Upper lobe of left lung (tissue), 6 donors: ENCODE results near the gene SLC5A1. TPM values are rescaled to one million over a fixed set of nuclear protein-coding genes. Genes with fewer than 3 reads are reported as not detected.

Source experiments
- ATAC-seq, 2 donors: fragments of 200-7000 bp; cut with Tn5 transposase; one replicate each; pipeline ENCODE4 v1.9.1; 2022; ENCODE audit warnings: mild to moderate bottlenecking in 2 of 2, moderate library complexity in 2 of 2; ENCODE audit not compliant: low FRiP score in 2 of 2
- DNase-seq, 2 donors: peaks; one replicate each; pipeline ENCODE4 v3.0.0-alpha.2; 2019 to 2020
- H3K27ac ChIP-seq, 4 donors: fragments of 200-600 bp; sonication (generic); one replicate each; pipeline ENCODE4 v1.5.1; 2016 to 2019
- H3K27me3 ChIP-seq, 4 donors: fragments of 200-600 bp; sonication (generic); one replicate each; pipeline ENCODE4 v1.5.1; 2017 to 2019
- H3K36me3 ChIP-seq, 4 donors: fragments of 200-600 bp; sonication (generic); one replicate each; pipeline ENCODE4 v1.5.1; 2016 to 2019
- H3K4me1 ChIP-seq, 4 donors: fragments of 200-600 bp; sonication (generic); one replicate each; pipeline ENCODE4 v1.5.1; 2018 to 2019
- H3K4me3 ChIP-seq, 4 donors: fragments of 200-600 bp; sonication (generic); one replicate each; pipeline ENCODE4 v1.5.1; 2017 to 2019; ENCODE audit warnings: mild to moderate bottlenecking in 2 of 4, moderate library complexity in 1 of 4
- H3K9me3 ChIP-seq, 4 donors: fragments of 200-600 bp; sonication (generic); one replicate each; pipeline ENCODE4 v1.5.1; 2018 to 2019
- CTCF ChIP-seq, 6 experiments: fragments of 450-650 bp in 4 of 6; fragments of 200-600 bp in 2 of 6; sonication (generic) in 2 of 6; IDR thresholded peaks; one replicate each; pipeline ENCODE4 v1.5.1; 2016 to 2019; ENCODE audit warnings: antibody characterized with exemption in 6 of 6
- EP300 ChIP-seq, 4 donors: sonication (generic); formaldehyde crosslinking; IDR thresholded peaks; one replicate each; pipeline ENCODE4 v1.5.1; 2017; ENCODE audit warnings: antibody characterized with exemption in 4 of 4, control low read depth in 2 of 4
- POLR2A ChIP-seq, 4 donors: fragments of 450-650 bp; IDR thresholded peaks; one replicate each; pipeline ENCODE4 v1.5.1; 2016 to 2017; ENCODE audit warnings: antibody characterized with exemption in 4 of 4, mild to moderate bottlenecking in 2 of 4
- POLR2AphosphoS5 ChIP-seq, 2 donors: sonication (generic); formaldehyde crosslinking; IDR thresholded peaks; one replicate each; pipeline ENCODE4 v1.5.1; 2017; ENCODE audit warnings: antibody characterized with exemption in 2 of 2
- WGBS, 2 donors: methylation state at CpG; one replicate each; pipeline ENCODE4 v1.1.5; 2017 to 2018; 5-methylcytosine and 5-hydroxymethylcytosine counted together
- total RNA-seq, 6 donors: library from RNA; depleted of rRNA in 4 of 6; stranded (reverse); fragments of >200 nt in 4 of 6; gene quantifications; one replicate each; pipeline versions ENCODE4 v1.1.0 to v1.2.1, GENCODE V29; 2016 to 2021
- donor health status: DM: no; HTN: no; CAD: no; lungs with moderate emphysema.
- donor health status: DM: no; HTN: yes; CAD: no; lungs with severe emphysema.

SLC5A1 gene
- total RNA-seq, 6 donors from 2014 or later: 1.1 to 10.0 (median 2.0) TPM; not detected in 1

GRCh38 chr22:32100711-32101110 is 57.6 kb downstream of the SLC5A1 start:
- H3K27me3 ChIP-seq: no peaks in the 10 kb centered on the region
- no peak overlapping the region for H3K27ac ChIP-seq
- H3K36me3 ChIP-seq: no peaks in the 10 kb centered on the region
- no peaks in the 10 kb centered on the region for H3K4me1 ChIP-seq
- no peak for ATAC-seq
- no peaks in the 10 kb centered on the region for H3K9me3 ChIP-seq
- no peak overlapping the region for H3K4me3 ChIP-seq
- TF ChIP-seq CTCF (IDR thresholded peaks at IDR 0.05): no peak
- no peak for TF ChIP-seq POLR2A (IDR thresholded peaks at IDR 0.05)
- TF ChIP-seq EP300 (IDR thresholded peaks at IDR 0.05): no peak
- TF ChIP-seq POLR2AphosphoS5 (IDR thresholded peaks at IDR 0.05): no peak
- DNase-seq: no peak
- WGBS, 2 donors: 22 to 40% methylated on average over 1 of the region's 1 CpG

GRCh38 chr22:32103658-32104315 is 60.7 kb downstream of the SLC5A1 start:
- no peak overlapping the region for H3K4me3 ChIP-seq
- DNase-seq (no peak), ATAC-seq (no peak)
- no peaks in the 10 kb centered on the region for H3K9me3 ChIP-seq
- H3K4me1 ChIP-seq: no peaks in the 10 kb centered on the region
- 38 to 50% methylated on average over 2 of the region's 2 CpGs for WGBS, 2 donors
- H3K27ac ChIP-seq: no peak overlapping the region
- H3K27me3 ChIP-seq: no peaks in the 10 kb centered on the region
- TF ChIP-seq CTCF (IDR thresholded peaks at IDR 0.05) (peak in 4 of 6 experiments; percentile 22 to 43 (median 30)), EP300 (IDR thresholded peaks at IDR 0.05) (no peak), POLR2A (IDR thresholded peaks at IDR 0.05) (no peak), POLR2AphosphoS5 (IDR thresholded peaks at IDR 0.05) (no peak)
- H3K36me3 ChIP-seq: no peaks in the 10 kb centered on the region

- Histone ChIP-seq H3K36me3 (no peaks in the 10 kb centered on the region), H3K9me3 (no peaks in the 10 kb centered on the region), H3K27me3 (no peaks in the 10 kb centered on the region), H3K27ac (no peak overlapping the region), H3K4me1 (no peaks in the 10 kb centered on the region), H3K4me3 (no peak overlapping the region)
- no peak for TF ChIP-seq CTCF (IDR thresholded peaks at IDR 0.05)
- TF ChIP-seq POLR2A (IDR thresholded peaks at IDR 0.05): no peak
- no peak for TF ChIP-seq EP300 (IDR thresholded peaks at IDR 0.05)
- TF ChIP-seq POLR2AphosphoS5 (IDR thresholded peaks at IDR 0.05): no peak
- DNase-seq: no peak
- ATAC-seq: no peak
- 0 to 5% methylated on average over 1 of the region's 1 CpG for WGBS, 2 donors
Observed at GRCh38 chr22:32106930-32107329, 63.9 kb downstream of the SLC5A1 start.

GRCh38 chr22:32112380-32112779 is 69.3 kb downstream of the SLC5A1 start:
- H3K27me3 ChIP-seq: no peaks in the 10 kb centered on the region
- DNase-seq (no peak), ATAC-seq (no peak)
- no peaks in the 10 kb centered on the region for H3K9me3 ChIP-seq
- TF ChIP-seq CTCF (IDR thresholded peaks at IDR 0.05): no peak
- 57 to 88% methylated on average over 2 of the region's 2 CpGs for WGBS, 2 donors
- H3K4me3 ChIP-seq: no peak overlapping the region
- no peaks in the 10 kb centered on the region for H3K36me3 ChIP-seq
- no peaks in the 10 kb centered on the region for H3K4me1 ChIP-seq
- H3K27ac ChIP-seq: no peak overlapping the region

GRCh38 chr22:32119568-32120235 is 76.6 kb downstream of the SLC5A1 start:
- Histone ChIP-seq H3K27ac (no peak overlapping the region), H3K4me1 (no peaks in the 10 kb centered on the region), H3K27me3 (no peaks in the 10 kb centered on the region), H3K36me3 (no peaks in the 10 kb centered on the region), H3K9me3 (no peaks in the 10 kb centered on the region), H3K4me3 (no peak overlapping the region)
- 77 to 89% methylated on average over 6 to 15 of the region's 15 CpGs for WGBS, 2 donors
- no peak for TF ChIP-seq POLR2AphosphoS5 (IDR thresholded peaks at IDR 0.05)
- TF ChIP-seq POLR2A (IDR thresholded peaks at IDR 0.05): no peak
- no peak for TF ChIP-seq CTCF (IDR thresholded peaks at IDR 0.05)
- TF ChIP-seq EP300 (IDR thresholded peaks at IDR 0.05): no peak
- ATAC-seq: peak in 1 of 2 donors; percentile 13
- peak in 1 of 2 donors; percentile 70 for DNase-seq
